Subcutaneous abdominal adipose tissue (tissue), 5 donors: Measurements from ENCODE around the gene DLK2.
"Not testable (repeated sequence)": the region's sequence is repeated elsewhere in the genome, so short reads cannot be mapped to it uniquely, and the experiment has no call there.

Experiments used
- H3K27ac ChIP-seq: one replicate; pipeline ENCODE4 v1.7.0; 2013; ENCODE audit warnings: low read depth, mild to moderate bottlenecking, inconsistent platforms, low read length, moderate library complexity
- H3K27me3 ChIP-seq, 5 donors: one replicate each; pipeline ENCODE4 v1.7.0; 2013; ENCODE audit warnings: low read length in 5 of 5, inconsistent platforms in 1 of 5; ENCODE audit not compliant: control insufficient read depth in 5 of 5, insufficient read depth in 4 of 5
- H3K36me3 ChIP-seq, 5 donors: one replicate each; pipeline ENCODE4 v1.7.0; 2013; ENCODE audit warnings: low read length in 5 of 5; ENCODE audit not compliant: control insufficient read depth in 5 of 5, insufficient read depth in 5 of 5
- H3K4me1 ChIP-seq, 5 donors: one replicate each; pipeline ENCODE4 v1.7.0; 2013; ENCODE audit warnings: low read length in 5 of 5, mild to moderate bottlenecking in 3 of 5, moderate library complexity in 1 of 5; ENCODE audit not compliant: control insufficient read depth in 5 of 5, insufficient read depth in 5 of 5
- H3K4me3 ChIP-seq, 5 donors: one replicate each; pipeline ENCODE4 v1.7.0; 2013; ENCODE audit warnings: low read length in 5 of 5, low read depth in 1 of 5
- H3K9ac ChIP-seq, 5 donors: one replicate each; pipeline ENCODE4 v1.7.0; 2013; ENCODE audit warnings: low read length in 5 of 5, mild to moderate bottlenecking in 4 of 5, moderate library complexity in 3 of 5
- H3K9me3 ChIP-seq, 5 donors: one replicate each; pipeline ENCODE4 v1.7.0; 2013; ENCODE audit warnings: low read length in 5 of 5; ENCODE audit not compliant: control insufficient read depth in 5 of 5
- donor health status: healthy.
- donor health status: healthy.
- donor health status: healthy.
- donor health status: healthy.
- donor health status: healthy.

DLK2 gene

GRCh38 chr6:43468748-43469681 is 13.7 kb upstream of the DLK2 start:
- no peaks in the 10 kb centered on the region for H3K4me1 ChIP-seq
- no peaks in the 10 kb centered on the region for H3K36me3 ChIP-seq
- no peak overlapping the region for H3K27ac ChIP-seq
- peaks cover 4 to 19% (median 7%) of the 10 kb centered on the region in 5 donors for H3K27me3 ChIP-seq
- no peak overlapping the region for H3K9ac ChIP-seq
- H3K4me3 ChIP-seq = no peak overlapping the region
- H3K9me3 ChIP-seq = no peaks in the 10 kb centered on the region

GRCh38 chr6:43468240-43468639 is 12.9 kb upstream of the DLK2 start:
- no peaks in the 10 kb centered on the region for H3K9me3 ChIP-seq
- no peaks in the 10 kb centered on the region for H3K36me3 ChIP-seq
- H3K27ac ChIP-seq = no peak overlapping the region
- H3K4me1 ChIP-seq = no peaks in the 10 kb centered on the region
- H3K27me3 ChIP-seq = peaks cover 4 to 21% (median 7%) of the 10 kb centered on the region in 5 donors
- no peak overlapping the region for H3K9ac ChIP-seq
- H3K4me3 ChIP-seq = no peak overlapping the region

DNA sequence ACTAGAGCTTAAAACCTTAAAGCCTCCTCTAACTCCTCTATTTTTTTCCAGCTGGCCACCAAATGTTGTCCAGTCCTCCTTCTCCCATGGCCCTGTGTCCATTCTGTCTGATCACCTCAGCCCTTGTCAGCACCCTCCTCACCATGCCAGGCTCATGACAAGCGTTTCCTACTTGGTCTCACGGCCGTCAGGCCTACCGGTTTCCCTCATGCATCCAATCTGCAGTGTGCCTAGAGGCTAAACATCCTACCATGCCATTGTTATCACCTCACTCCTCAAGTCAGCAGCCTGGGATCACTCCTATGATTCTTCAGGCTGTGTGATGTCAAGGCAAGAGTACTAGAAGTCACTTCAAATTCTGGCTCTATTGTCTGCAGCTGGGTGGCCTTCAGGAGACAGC is 12.4 kb upstream of the DLK2 start:
- Histone ChIP-seq H3K9me3 (no peaks in the 10 kb centered on the region), H3K27me3 (peaks cover 4 to 25% (median 7%) of the 10 kb centered on the region in 5 donors), H3K4me3 (no peak overlapping the region), H3K27ac (no peak overlapping the region), H3K9ac (no peak overlapping the region), H3K4me1 (no peaks in the 10 kb centered on the region), H3K36me3 (no peaks in the 10 kb centered on the region)

GRCh38 chr6:43467265-43467664 is 11.9 kb upstream of the DLK2 start:
- not testable (repeated sequence) for H3K9ac ChIP-seq, H3K36me3 ChIP-seq, H3K9me3 ChIP-seq, H3K4me3 ChIP-seq, H3K4me1 ChIP-seq, H3K27ac ChIP-seq
- H3K27me3 ChIP-seq = peaks cover 7 to 30% (median 9%) of the 10 kb centered on the region in 5 donors

DNA sequence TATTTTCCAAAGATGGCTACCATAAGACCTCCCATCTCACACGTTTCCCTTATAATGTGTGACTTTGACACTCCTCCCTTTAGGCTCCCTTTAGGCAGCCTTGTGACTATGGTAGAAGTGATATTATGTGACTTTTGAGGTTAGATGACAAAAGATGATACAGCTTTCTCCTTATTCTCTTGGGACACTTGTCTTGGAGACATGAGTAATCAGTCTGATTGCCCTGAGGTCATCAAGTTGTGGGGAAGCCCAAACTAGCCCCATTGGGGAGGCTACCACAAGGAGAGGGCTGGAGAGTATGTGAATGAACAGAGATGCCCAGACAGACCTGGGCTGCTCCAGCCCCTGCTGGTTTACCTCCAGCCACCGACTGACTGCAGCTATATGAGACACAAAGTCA is 10.6 kb upstream of the DLK2 start:
- Histone ChIP-seq H3K27ac (no peak overlapping the region), H3K36me3 (no peaks in the 10 kb centered on the region), H3K9ac (no peak overlapping the region), H3K9me3 (no peaks in the 10 kb centered on the region), H3K4me3 (no peak overlapping the region), H3K4me1 (no peaks in the 10 kb centered on the region), H3K27me3 (peaks cover 10 to 35% (median 15%) of the 10 kb centered on the region in 5 donors)

DNA sequence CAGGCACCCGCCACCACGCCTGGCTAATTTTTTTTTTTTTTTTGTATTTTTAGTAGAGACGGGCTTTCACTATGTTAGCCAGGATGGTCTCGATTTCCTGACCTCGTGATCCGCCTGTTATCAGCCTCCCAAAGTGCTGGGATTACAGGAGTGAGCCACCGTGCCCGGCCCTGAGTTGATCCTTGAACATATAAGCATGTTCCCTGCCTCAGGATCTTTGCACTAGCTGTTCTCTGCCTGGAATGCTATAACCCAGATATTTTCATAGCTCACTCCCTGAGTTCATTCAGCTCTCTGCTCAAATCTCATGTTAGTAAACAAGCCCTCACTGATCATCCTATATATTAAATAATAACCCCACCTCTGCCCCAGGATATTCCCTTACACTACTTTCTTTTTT is 9.0 kb upstream of the DLK2 start:
- H3K27ac ChIP-seq = no peak overlapping the region
- no peaks in the 10 kb centered on the region for H3K9me3 ChIP-seq
- peaks cover 10 to 33% (median 15%) of the 10 kb centered on the region in 5 donors for H3K27me3 ChIP-seq
- no peaks in the 10 kb centered on the region for H3K36me3 ChIP-seq
- H3K4me1 ChIP-seq = no peaks in the 10 kb centered on the region
- no peak overlapping the region for H3K9ac ChIP-seq
- H3K4me3 ChIP-seq = no peak overlapping the region

GRCh38 chr6:43461936-43462335 is 6.6 kb upstream of the DLK2 start:
- no peaks in the 10 kb centered on the region for H3K36me3 ChIP-seq
- no peak overlapping the region for H3K9ac ChIP-seq
- H3K27me3 ChIP-seq = peaks cover 5 to 27% (median 22%) of the 10 kb centered on the region in 5 donors
- H3K4me3 ChIP-seq = no peak overlapping the region
- no peaks in the 10 kb centered on the region for H3K9me3 ChIP-seq
- H3K27ac ChIP-seq = no peak overlapping the region
- H3K4me1 ChIP-seq = no peaks in the 10 kb centered on the region

GRCh38 chr6:43460032-43460431 is 4.7 kb upstream of the DLK2 start:
- Histone ChIP-seq H3K36me3 (no peaks in the 10 kb centered on the region), H3K4me3 (no peak overlapping the region), H3K9me3 (no peaks in the 10 kb centered on the region), H3K27me3 (peaks cover 8 to 33% (median 29%) of the 10 kb centered on the region in 5 donors), H3K9ac (no peak overlapping the region), H3K4me1 (peaks cover 0 to 9% (median 5%) of the 10 kb centered on the region in 5 donors), H3K27ac (no peak overlapping the region)

DNA sequence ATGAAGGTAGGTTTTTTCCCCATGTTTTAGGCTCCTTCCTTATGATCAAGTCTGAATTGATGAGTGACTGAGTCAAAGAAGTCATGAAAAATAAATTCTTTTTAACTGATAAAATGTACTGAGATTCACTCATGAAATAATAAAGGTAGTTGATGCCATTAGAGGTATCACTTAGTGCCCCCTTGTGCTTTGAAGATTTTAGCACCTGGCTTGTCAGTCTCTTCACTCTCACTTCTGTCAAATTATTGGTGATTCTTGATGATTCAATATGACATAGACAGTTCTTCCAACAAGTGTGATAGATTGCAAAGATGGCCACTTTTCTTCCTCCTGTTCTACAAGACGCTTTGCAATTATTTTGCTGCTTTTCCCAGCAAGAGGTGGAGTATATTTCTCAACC is 4.2 kb upstream of the DLK2 start:
- no peaks in the 10 kb centered on the region for H3K36me3 ChIP-seq
- H3K4me1 ChIP-seq = peaks cover 0 to 14% (median 10%) of the 10 kb centered on the region in 5 donors
- H3K9ac ChIP-seq = no peak overlapping the region
- H3K27me3 ChIP-seq = peaks cover 8 to 33% (median 29%) of the 10 kb centered on the region in 5 donors
- no peaks in the 10 kb centered on the region for H3K9me3 ChIP-seq
- H3K27ac ChIP-seq = no peak overlapping the region
- no peak overlapping the region for H3K4me3 ChIP-seq

DNA sequence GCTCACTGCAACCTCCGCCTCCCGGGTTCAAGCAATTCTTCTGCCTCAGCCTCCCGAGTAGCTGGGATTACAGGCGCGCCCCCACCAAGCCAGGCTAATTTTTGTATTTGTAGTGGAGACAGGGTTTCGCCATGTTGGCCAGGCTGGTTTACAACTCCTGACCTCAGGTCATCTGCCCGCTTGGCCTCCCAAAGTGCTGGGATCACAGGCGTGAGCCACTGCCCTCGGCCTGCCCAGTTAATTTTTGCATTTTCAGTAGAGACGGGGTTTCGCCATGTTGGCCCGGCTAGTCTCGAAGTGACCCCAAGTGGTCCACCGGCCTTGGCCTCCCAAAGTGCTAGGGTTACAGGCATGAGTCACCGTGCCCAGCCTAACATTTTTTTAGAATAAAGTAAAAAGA is 2.8 kb upstream of the DLK2 start:
- not testable (repeated sequence) for H3K9me3 ChIP-seq, H3K4me3 ChIP-seq, H3K27ac ChIP-seq, H3K36me3 ChIP-seq, H3K9ac ChIP-seq
- Histone ChIP-seq H3K27me3 (peaks cover 8 to 30% (median 26%) of the 10 kb centered on the region in 5 donors), H3K4me1 (peaks cover 0 to 19% (median 12%) of the 10 kb centered on the region in 5 donors)
